Psoas muscle (tissue), 8 donors: ENCODE data around the gene NPEPPS. TPM values are rescaled to one million over a fixed set of nuclear protein-coding genes. Genes with fewer than 3 reads are reported as not detected.

Source experiments
- ATAC-seq, 4 donors: fragments of 200-7000 bp; cut with Tn5 transposase; one replicate each; pipeline ENCODE4 v1.9.1; 2020; ENCODE audit warnings: moderate library complexity in 3 of 4, mild to moderate bottlenecking in 2 of 4
- DNase-seq, 2 donors: peaks; one replicate each; pipeline ENCODE4 v3.0.0-alpha.2; 2020
- H3K27ac ChIP-seq: fragments of 200-600 bp; one replicate; pipeline ENCODE4 v1.8.0; 2022
- H3K27me3 ChIP-seq, 3 donors: fragments of 200-600 bp in 1 of 3; one replicate each; pipeline versions ENCODE4 v1.6.1 to v1.8.0; 2013 to 2022; ENCODE audit warnings: low read length in 2 of 3, mild to moderate bottlenecking in 2 of 3, moderate library complexity in 1 of 3; ENCODE audit not compliant: insufficient read depth in 3 of 3
- H3K36me3 ChIP-seq, 2 donors: fragments of 200-600 bp in 1 of 2; one replicate each; pipeline versions ENCODE4 v1.6.1 to v1.8.0; 2013 to 2022; ENCODE audit warnings: low read depth in 1 of 2, mild to moderate bottlenecking in 1 of 2, moderate library complexity in 1 of 2; ENCODE audit not compliant: insufficient read depth in 1 of 2
- H3K4me1 ChIP-seq: fragments of 200-600 bp; one replicate; pipeline ENCODE4 v1.8.0; 2022
- H3K4me3 ChIP-seq: fragments of 200-600 bp; one replicate; pipeline ENCODE4 v1.8.0; 2022; ENCODE audit warnings: mild to moderate bottlenecking
- H3K9me3 ChIP-seq: fragments of 200-600 bp; one replicate; pipeline ENCODE4 v1.8.0; 2022
- WGBS, 3 donors: extraction: QIAGEN DNeasy Blood & Tissue Kit; methylation state at CpG; one replicate each; pipeline versions ENCODE4 v1.1.6 to v1.1.7; 2013; 5-methylcytosine and 5-hydroxymethylcytosine counted together
- intact Hi-C, 2 donors: fragments of 100-400 bp; cut with DNase I; formaldehyde crosslinking; loops; one replicate each; pipeline versions ENCODE4 v1.11.0 to v1.14.2; 2022
- polyA plus RNA-seq, 3 donors: library from polyadenylated mRNA; stranded (reverse); fragments of 200-250 nt; gene quantifications; one replicate each; pipeline ENCODE4 v1.2.3, GENCODE V29; 2013
- total RNA-seq, 4 donors: library from RNA; stranded (reverse); fragmentation: NEBNext Ultra II Directional in 2 of 4; extraction: Animal tissue kit (Norgen Biotek cat#: 25700) in 2 of 4; gene quantifications; one replicate each; pipeline versions ENCODE4 v1.2.1 to v1.2.4, GENCODE V29; 2021 to 2023
- TF ChIP-seq, protein P1 (sequence below): fragments of 200-600 bp; IDR thresholded peaks from one replicate; pipeline ENCODE4 v1.8.0; 2022; ENCODE audit warnings: antibody characterized with exemption
- donor health status: healthy with polysubstance abuse.
- donor health status: DM: no; HTN: no; CAD: no; lungs with moderate emphysema.
- donor health status: Bipolar disorder and iron deficiency.
- donor health status: healthy.
- donor health status: DM: yes; HTN: yes; CAD: no.
- donor health status: DM: no; HTN: no; CAD: no.
- donor health status: DM: no; HTN: no; CAD: no.
- donor health status: DM: yes; HTN: yes; CAD: no.

Gene NPEPPS
- total and polyA plus RNA-seq, 7 donors, result 50.4 to 218 (median 170) TPM

DNA sequence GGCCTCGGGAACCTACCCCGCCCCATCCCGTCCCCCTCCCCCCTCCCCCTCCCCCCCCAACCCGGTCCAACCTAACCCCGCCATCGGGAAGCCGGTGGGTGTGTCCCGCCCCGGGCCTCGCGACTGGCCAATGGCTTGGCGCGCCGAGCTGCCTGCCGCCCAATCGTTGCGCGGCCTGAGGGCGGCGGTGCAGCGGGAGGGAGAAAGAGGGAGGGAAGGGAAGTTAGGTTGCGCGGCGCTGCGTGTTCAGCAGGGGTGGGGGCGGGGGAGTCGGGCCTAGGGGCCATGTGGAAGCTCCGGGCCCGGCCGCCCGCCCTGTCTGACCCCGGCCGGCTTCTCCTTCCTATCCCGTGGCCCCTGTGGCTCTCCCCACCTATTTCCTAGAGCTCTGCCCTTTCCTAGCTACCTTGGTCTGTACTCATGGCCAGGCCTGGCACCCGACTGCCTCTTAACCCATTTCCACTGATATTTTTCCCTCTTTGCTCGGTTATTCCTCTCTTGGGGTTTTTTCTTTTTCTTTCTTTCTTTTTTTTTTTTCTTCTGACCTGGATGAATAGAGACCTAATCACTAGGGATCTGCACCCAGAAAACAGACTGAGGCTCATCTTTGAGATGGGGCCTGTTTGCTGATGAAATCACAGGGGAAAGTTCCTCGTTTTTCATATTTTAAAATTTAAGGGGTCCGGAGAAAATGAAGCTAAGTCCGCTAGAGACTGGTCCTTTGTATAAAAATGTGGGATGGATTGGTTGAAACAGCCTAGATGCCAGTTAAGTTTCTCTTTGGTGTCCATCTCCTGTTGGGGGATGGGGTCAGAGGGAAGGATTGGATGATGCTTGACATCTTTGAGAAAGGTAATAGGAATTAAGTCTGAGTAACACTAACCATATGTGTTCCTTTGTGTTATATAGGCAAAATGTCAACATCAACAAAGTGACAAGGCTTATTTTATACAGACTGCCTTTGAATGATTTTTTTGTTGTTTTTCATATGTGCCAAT lies 119.9 kb downstream of the NPEPPS start:
- peaks cover 7 to 48% of the 10 kb centered on the region in 2 donors for H3K36me3 ChIP-seq
- H3K9me3 ChIP-seq, result no peaks in the 10 kb centered on the region
- intact Hi-C loops, result loop anchor here in 1 of 2 donors (10.0 kb wide), 1 partner anchor 46 kb away; no protein-coding TSS in a partner anchor
- peak overlapping the region; percentile 92 for H3K4me3 ChIP-seq
- peak overlapping the region; percentile 93 for H3K27ac ChIP-seq
- H3K4me1 ChIP-seq, result peaks cover 41% of the 10 kb centered on the region
- WGBS, 3 donors, result 1 to 3% (median 2%) methylated on average over 16 to 39 of the region's 39 CpGs
- no peaks in the 10 kb centered on the region for H3K27me3 ChIP-seq
- TF ChIP-seq, protein P1, sequence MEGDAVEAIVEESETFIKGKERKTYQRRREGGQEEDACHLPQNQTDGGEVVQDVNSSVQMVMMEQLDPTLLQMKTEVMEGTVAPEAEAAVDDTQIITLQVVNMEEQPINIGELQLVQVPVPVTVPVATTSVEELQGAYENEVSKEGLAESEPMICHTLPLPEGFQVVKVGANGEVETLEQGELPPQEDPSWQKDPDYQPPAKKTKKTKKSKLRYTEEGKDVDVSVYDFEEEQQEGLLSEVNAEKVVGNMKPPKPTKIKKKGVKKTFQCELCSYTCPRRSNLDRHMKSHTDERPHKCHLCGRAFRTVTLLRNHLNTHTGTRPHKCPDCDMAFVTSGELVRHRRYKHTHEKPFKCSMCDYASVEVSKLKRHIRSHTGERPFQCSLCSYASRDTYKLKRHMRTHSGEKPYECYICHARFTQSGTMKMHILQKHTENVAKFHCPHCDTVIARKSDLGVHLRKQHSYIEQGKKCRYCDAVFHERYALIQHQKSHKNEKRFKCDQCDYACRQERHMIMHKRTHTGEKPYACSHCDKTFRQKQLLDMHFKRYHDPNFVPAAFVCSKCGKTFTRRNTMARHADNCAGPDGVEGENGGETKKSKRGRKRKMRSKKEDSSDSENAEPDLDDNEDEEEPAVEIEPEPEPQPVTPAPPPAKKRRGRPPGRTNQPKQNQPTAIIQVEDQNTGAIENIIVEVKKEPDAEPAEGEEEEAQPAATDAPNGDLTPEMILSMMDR, result no peak
- ATAC-seq (peak; percentile 78 to 81 (median 80)), DNase-seq (peak; percentile 97 to 98)

DNA sequence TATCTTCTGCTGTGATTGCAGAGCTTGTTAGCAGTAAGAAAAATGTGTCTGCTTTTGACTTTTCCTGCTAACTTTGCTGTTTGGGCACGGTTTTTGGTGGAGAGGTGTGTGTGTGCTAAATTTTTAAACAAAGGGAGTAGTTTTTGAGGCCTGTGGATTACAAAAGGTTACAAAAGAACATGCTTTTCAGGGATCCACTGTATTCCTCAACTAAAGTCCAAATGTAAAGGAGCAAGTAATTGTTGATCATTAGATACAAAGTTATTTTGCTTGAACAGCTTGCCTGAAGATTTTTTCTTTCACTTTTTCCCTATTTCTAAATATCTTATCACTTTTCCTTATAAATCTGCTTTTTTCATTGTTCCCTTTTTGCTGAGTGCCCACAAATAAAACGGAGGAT lies 120.8 kb downstream of the NPEPPS start:
- ATAC-seq, result no peak

DNA sequence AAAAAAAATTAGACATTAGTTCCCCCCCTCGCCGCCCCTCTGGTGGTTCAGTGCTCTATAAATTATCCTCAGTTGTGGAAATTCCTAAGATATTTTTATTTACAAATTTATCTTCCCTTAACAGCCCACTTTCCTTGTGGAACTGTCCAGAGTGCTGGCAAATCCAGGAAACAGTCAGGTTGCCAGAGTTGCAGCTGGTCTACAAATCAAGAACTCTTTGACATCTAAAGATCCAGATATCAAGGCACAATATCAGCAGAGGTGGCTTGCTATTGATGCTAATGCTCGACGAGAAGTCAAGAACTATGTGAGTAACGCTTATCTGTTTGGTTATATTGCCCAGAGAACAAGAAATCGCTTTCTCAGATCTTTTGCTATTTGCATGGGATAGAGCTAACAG lies 121.7 kb downstream of the NPEPPS start:
- Histone ChIP-seq H3K4me3 (no peak overlapping the region), H3K27ac (no peak overlapping the region), H3K4me1 (peaks cover 44% of the 10 kb centered on the region), H3K9me3 (no peaks in the 10 kb centered on the region), H3K27me3 (no peaks in the 10 kb centered on the region), H3K36me3 (peaks cover 12 to 66% of the 10 kb centered on the region in 2 donors)
- intact Hi-C loops, result loop anchor here in 1 of 2 donors (10.0 kb wide), 1 partner anchor 48 kb away; no protein-coding TSS in a partner anchor
- 91 to 96% (median 93%) methylated on average over 6 of the region's 6 CpGs for WGBS, 3 donors
- ATAC-seq (no peak), DNase-seq (no peak)
- TF ChIP-seq, protein P1, result no peak

More for the DNA sequence above, 120.8 kb downstream of the NPEPPS start:
- peaks cover 12 to 57% of the 10 kb centered on the region in 2 donors for H3K36me3 ChIP-seq
- peaks cover 44% of the 10 kb centered on the region for H3K4me1 ChIP-seq
- no peak for DNase-seq
- H3K9me3 ChIP-seq, result no peaks in the 10 kb centered on the region
- H3K4me3 ChIP-seq, result peak overlapping the region; percentile 92
- 70 to 79% (median 71%) methylated on average over 2 of the region's 2 CpGs for WGBS, 3 donors
- no peak overlapping the region for H3K27ac ChIP-seq
- H3K27me3 ChIP-seq, result no peaks in the 10 kb centered on the region
- TF ChIP-seq, protein P1, result no peak
- intact Hi-C loops, result loop anchor here in 1 of 2 donors (10.0 kb wide), 1 partner anchor 47 kb away; no protein-coding TSS in a partner anchor

DNA sequence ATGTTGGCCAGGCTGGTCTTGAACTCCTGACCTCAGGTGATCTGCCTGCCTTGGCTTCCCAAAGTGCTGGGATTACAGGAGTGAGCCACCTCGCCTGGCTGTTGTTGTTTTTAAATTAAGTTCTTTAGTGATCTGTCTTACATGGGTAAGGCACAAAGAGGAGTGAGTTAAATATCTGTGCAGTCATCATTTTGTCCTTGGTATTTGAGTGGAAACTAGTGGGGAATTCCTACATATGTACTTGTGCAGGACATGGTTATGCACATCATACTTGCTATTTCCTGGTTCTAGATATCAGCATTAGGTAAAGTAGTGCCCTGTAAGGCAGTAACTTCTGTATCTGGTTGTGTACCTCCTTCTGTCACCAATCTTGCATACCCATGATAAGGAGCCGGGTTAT lies 122.5 kb downstream of the NPEPPS start:
- DNase-seq, result no peak
- 67 to 89% (median 80%) methylated on average over 2 of the region's 2 CpGs for WGBS, 3 donors
- Histone ChIP-seq H3K27me3 (no peaks in the 10 kb centered on the region), H3K4me1 (peaks cover 42% of the 10 kb centered on the region), H3K27ac (no peak overlapping the region), H3K4me3 (no peak overlapping the region), H3K9me3 (no peaks in the 10 kb centered on the region), H3K36me3 (peaks cover 20 to 75% of the 10 kb centered on the region in 2 donors)
- TF ChIP-seq, protein P1, result no peak
- no peak for ATAC-seq
- intact Hi-C loops, result loop anchor here in 1 of 2 donors (10.0 kb wide), 1 partner anchor 49 kb away; no protein-coding TSS in a partner anchor
